Measurements from ENCODE around the gene INSIG2.

Gene INSIG2

DNA sequence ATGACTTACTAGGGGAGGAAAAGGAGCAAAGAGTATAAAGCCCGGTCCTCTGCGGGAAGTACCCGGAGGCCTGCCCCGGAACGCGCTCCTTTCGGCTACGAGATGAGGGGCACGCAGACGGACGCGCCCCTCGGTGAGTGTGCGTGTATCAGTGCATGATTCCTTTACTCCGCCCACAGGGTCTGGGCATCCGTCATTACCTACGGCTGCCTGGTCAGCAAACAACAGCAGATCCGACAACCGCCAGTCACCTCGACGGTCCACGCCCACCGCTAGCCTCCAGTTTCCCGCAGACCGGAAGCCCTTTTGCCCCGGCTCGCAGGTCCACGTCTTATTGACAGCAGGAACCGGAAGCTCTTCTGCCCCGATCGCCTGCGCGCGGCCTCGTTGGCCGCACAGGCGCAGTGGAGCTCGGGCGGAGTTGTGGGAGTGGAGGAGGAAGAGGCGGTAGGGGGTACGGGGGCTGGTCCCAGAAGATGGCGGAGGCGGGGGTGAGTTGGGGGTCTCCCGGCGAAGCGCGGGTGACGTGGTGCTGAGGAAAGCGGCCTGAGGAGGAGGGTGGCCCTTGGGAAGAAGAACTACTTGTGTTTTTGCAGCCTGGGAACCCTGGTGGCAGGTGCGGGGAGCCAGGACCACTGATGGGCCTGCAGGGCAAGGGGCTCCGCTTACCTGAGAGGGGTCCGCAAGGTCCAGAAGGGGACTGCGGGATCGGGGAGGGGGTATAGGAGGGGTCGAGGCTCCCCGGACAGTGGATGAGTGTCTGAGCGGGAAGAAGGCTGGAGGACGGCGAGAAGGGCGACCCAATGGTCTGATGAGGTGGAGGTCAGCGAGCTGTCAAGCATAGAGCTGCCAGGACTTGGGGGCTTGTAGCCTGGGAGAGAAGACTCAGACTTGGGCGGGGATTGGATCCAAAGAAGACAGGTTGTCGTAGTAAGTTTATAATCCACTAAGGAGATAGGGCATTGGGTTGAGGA, at the start of gene INSIG2:
INSIG2 (plus strand) TSS at position 421 of the 974 bp plus-strand sequence. CDS start 8,086 bp downstream, outside the sequence.
- peak within 1 kb of the TSS; percentile 77 for H3K27ac ChIP-seq
- TF ChIP-seq CTCF (conservative IDR thresholded peaks at IDR 0.05) = no peak

DNA sequence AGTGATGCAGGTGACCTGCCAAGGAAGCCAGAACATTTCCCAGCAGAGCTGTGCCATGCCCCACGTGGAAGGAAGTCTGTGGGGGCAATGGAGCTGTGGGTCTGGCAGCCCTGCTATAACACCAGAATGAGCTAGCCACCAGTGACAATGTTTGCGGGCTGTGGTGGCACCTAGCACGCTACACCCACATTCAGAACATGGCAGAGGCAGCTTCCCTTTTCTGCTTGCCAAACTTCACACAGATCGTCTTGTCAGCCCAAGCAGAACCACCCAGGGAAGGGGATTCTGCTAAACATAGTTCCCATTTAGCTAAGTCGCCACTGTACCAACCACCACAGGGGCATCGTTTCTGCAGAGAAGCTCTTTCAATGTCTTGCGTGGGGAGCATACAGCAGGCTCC, 47.4 kb upstream of the INSIG2 start:
- no peak for TF ChIP-seq CTCF (conservative IDR thresholded peaks at IDR 0.05)
- H3K27ac ChIP-seq = no peak overlapping the region

DNA sequence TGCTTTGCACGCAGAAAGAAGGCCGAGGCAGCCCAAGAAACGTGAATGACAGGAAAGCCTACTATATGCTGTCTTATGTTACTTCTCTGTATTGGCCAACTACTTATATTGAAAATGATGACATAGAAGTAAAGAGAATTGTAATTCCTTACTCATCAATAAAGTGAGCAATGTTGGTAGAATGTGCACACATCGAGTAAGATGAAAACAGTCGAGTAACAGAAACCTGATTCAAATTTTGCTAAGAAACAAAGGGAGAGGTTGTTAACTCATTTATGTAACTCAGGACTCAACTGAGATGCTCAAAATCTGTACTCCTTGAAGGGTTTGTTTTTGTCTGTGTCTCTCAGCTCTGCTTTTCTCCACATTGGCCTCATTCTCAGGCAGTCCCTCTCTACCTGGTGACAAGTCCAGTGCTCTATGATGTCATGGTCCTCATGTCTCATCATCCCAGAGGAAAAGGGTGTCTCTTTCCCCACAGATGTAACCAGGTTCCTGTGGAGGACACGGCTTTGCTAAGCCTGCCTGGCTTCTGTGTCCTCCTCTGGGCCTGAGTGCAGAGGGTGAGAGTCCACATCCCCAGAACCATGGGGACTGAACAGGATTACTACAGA, 44.1 kb upstream of the INSIG2 start:
- no peak overlapping the region for H3K27ac ChIP-seq
- TF ChIP-seq CTCF (conservative IDR thresholded peaks at IDR 0.05) = no peak

- no peak for TF ChIP-seq CTCF (conservative IDR thresholded peaks at IDR 0.05)
- no peak overlapping the region for H3K27ac ChIP-seq
Measured at GRCh38 chr2:118044854-118045253, 43.4 kb upstream of the INSIG2 start.

- no peak for TF ChIP-seq CTCF (conservative IDR thresholded peaks at IDR 0.05)
- no peak overlapping the region for H3K27ac ChIP-seq
Measured at GRCh38 chr2:118045286-118045685, 43.0 kb upstream of the INSIG2 start.

- peak; percentile 73 for TF ChIP-seq CTCF (conservative IDR thresholded peaks at IDR 0.05)
- no peak overlapping the region for H3K27ac ChIP-seq
Measured at GRCh38 chr2:118046634-118047210, 41.5 kb upstream of the INSIG2 start.

GRCh38 chr2:118047380-118047826, 40.9 kb upstream of the INSIG2 start:
- H3K27ac ChIP-seq = no peak overlapping the region
- TF ChIP-seq CTCF (conservative IDR thresholded peaks at IDR 0.05) = no peak

Data from VCaP (cell line).